HCT116 (cell line): ENCODE measurements around the gene ABCA9. TPM values are rescaled to one million over a fixed set of nuclear protein-coding genes. Genes with fewer than 3 reads are reported as not detected.

Experiments used
- ATAC-seq: fragments of 200-7000 bp; cut with Tn5 transposase; 2 replicates; pipeline ENCODE4 v1.9.1; 2020; ENCODE audit warnings: mild to moderate bottlenecking, moderate library complexity
- BruUV-seq: library from RNA; stranded (reverse); fragments of 400-500 nt; replicated peaks from 2 replicates; lab custom pipeline; 2021; lab: Mats Ljungman, UMichigan
- CTCF ChIA-PET: fragments of 300-600 bp; sonication (Branson Sonifier 250); formaldehyde crosslinking; loops from one replicate; lab custom pipeline; 2021; ENCODE audit warnings: antibody characterized with exemption; lab: Charles Lee
- POLR2A ChIA-PET: fragments of 300-600, 350-600 bp; sonication (Branson Sonifier 250); formaldehyde crosslinking; loops from one replicate; lab custom pipeline; 2021; ENCODE audit warnings: antibody characterized with exemption; lab: Charles Lee
- RAD21 ChIA-PET, 2 experiments: fragments of 300-600 bp; sonication (Branson Sonifier 250); formaldehyde crosslinking; loops; one replicate each; lab custom pipeline; 2023; ENCODE audit warnings: low total read pairs in 2 of 2; ENCODE audit not compliant: uncharacterized antibody in 2 of 2, unreplicated experiment in 2 of 2, low non-redundant PET in 1 of 2; lab: Charles Lee
- DNase-seq: peaks from one replicate; pipeline ENCODE4 v3.0.0-alpha.2; 2010; ENCODE audit warnings: low read depth, low spot score
- H2AFZ ChIP-seq: fragments of 200-600 bp; shearing (Covaris generic), sonication (generic); 2 replicates; pipeline ENCODE4 v1.6.1; 2017; ENCODE audit warnings: low read depth, mixed run types, mixed read lengths, antibody characterized with exemption, low read length; ENCODE audit not compliant: poor library complexity, severe bottlenecking
- H3K27ac ChIP-seq: 2 replicates; pipeline ENCODE4 v1.5.1; 2012; ENCODE audit warnings: low read depth, low read length
- H3K27me3 ChIP-seq: fragments of 200-600 bp; sonication (generic); 2 replicates; pipeline ENCODE4 v1.6.1; 2016; ENCODE audit warnings: mixed run types, low read length, mixed read lengths; ENCODE audit not compliant: insufficient read depth
- H3K36me3 ChIP-seq, 2 experiments: fragments of 200-500 bp in 1 of 2; fragments of 200-600 bp in 1 of 2; sonication (Bioruptor generic) in 1 of 2; sonication (generic) in 1 of 2; 2 replicates each; pipeline versions ENCODE4 v1.5.1 to v1.6.1; 2014 to 2016; ENCODE audit warnings: low read length in 2 of 2, inconsistent platforms in 1 of 2, mixed read lengths in 1 of 2, mixed run types in 1 of 2; ENCODE audit not compliant: insufficient read depth in 2 of 2, control insufficient read depth in 1 of 2
- H3K4me1 ChIP-seq, 2 experiments: fragments of 200-600 bp in 1 of 2; sonication (generic) in 1 of 2; 2 replicates each; pipeline versions ENCODE4 v1.5.1 to v1.6.1; 2012 to 2017; ENCODE audit warnings: low read length in 2 of 2, inconsistent platforms in 1 of 2, mild to moderate bottlenecking in 1 of 2, mixed read lengths in 1 of 2, mixed run types in 1 of 2, moderate library complexity in 1 of 2; ENCODE audit not compliant: insufficient read depth in 2 of 2, control insufficient read depth in 1 of 2
- H3K4me2 ChIP-seq: fragments of 200-600 bp; sonication (generic); 2 replicates; pipeline ENCODE4 v1.6.1; 2017; ENCODE audit warnings: mixed run types, low read length, mixed read lengths
- H3K4me3 ChIP-seq, 2 experiments: fragments of 200-600 bp in 1 of 2; sonication (generic) in 1 of 2; replicated peaks in 1 of 2; 2 replicates each; pipeline ENCODE4 v1.5.1; 2011 to 2016; ENCODE audit warnings: low read length in 2 of 2, control low read depth in 1 of 2, low read depth in 1 of 2, mild to moderate bottlenecking in 1 of 2, mixed read lengths in 1 of 2, mixed run types in 1 of 2
- H3K79me2 ChIP-seq: fragments of 200-600 bp; sonication (generic); 2 replicates; pipeline ENCODE4 v1.6.1; 2017; ENCODE audit warnings: mild to moderate bottlenecking, mixed run types, low read length, moderate library complexity, mixed read lengths; ENCODE audit not compliant: insufficient read depth
- H3K9ac ChIP-seq: fragments of 200-600 bp; sonication (generic); 2 replicates; pipeline ENCODE4 v1.6.1; 2016; ENCODE audit warnings: low read length, mixed read lengths
- H3K9me2 ChIP-seq: fragments of 200-600 bp; sonication (generic), shearing (Covaris generic); 2 replicates; pipeline ENCODE4 v1.6.1; 2017; ENCODE audit warnings: mixed run types, mild to moderate bottlenecking, moderate library complexity; ENCODE audit not compliant: insufficient read depth
- H3K9me3 ChIP-seq, 2 experiments: fragments of 200-500 bp in 1 of 2; fragments of 200-600 bp in 1 of 2; sonication (Bioruptor generic) in 1 of 2; sonication (generic) in 1 of 2; 2 replicates each; pipeline ENCODE4 v1.6.1; 2014 to 2017; ENCODE audit warnings: low read length in 2 of 2, mixed read lengths in 2 of 2, inconsistent platforms in 1 of 2, low read depth in 1 of 2, mild to moderate bottlenecking in 1 of 2, mixed run types in 1 of 2, moderate library complexity in 1 of 2; ENCODE audit not compliant: control insufficient read depth in 1 of 2, insufficient read depth in 1 of 2
- H4K20me1 ChIP-seq: fragments of 200-600 bp; sonication (generic), shearing (Covaris generic); 2 replicates; pipeline ENCODE4 v1.6.1; 2017; ENCODE audit warnings: mixed run types, mild to moderate bottlenecking, moderate library complexity; ENCODE audit not compliant: insufficient read depth
- CEBPB ChIP-seq: IDR thresholded peaks from 2 replicates; pipeline ENCODE4 v1.6.1; 2012; ENCODE audit warnings: low read depth
- EZH2 ChIP-seq: fragments of 200-600 bp; sonication (generic); IDR thresholded peaks from 2 replicates; pipeline ENCODE4 v1.6.1; 2017; ENCODE audit warnings: antibody characterized with exemption, mixed run types
- FOSL1 ChIP-seq: IDR thresholded peaks from 2 replicates; pipeline ENCODE4 v1.6.1; 2012; ENCODE audit warnings: low read depth
- POLR2A ChIP-seq: IDR thresholded peaks from 2 replicates; pipeline ENCODE4 v1.7.0; 2011; ENCODE audit warnings: borderline replicate concordance; ENCODE audit not compliant: insufficient read depth, insufficient read length; ENCODE audit errors: extremely low read depth
- POLR2AphosphoS5 ChIP-seq: IDR thresholded peaks from 2 replicates; pipeline ENCODE4 v1.6.1; 2011; ENCODE audit warnings: mild to moderate bottlenecking, low read depth, low read length, moderate library complexity
- SIN3A ChIP-seq: IDR thresholded peaks from 2 replicates; pipeline ENCODE4 v1.6.1; 2012; ENCODE audit warnings: low read depth
- SP1 ChIP-seq: IDR thresholded peaks from 2 replicates; pipeline ENCODE4 v1.6.1; 2012; ENCODE audit warnings: low read depth
- SRF ChIP-seq: IDR thresholded peaks from 2 replicates; pipeline ENCODE4 v1.6.1; 2012; ENCODE audit warnings: low read depth
- intact Hi-C: fragments of 100-400 bp; cut with micrococcal nuclease; formaldehyde crosslinking; loops from 2 replicates; pipeline ENCODE4 v1.10.0; 2022
- total RNA-seq: library from RNA; stranded (reverse); gene quantifications from one replicate; pipeline ENCODE4 v1.2.1, GENCODE V29; 2021; ENCODE audit not compliant: unreplicated experiment
- TF ChIP-seq, protein P1 (sequence below): IDR thresholded peaks from 2 replicates; pipeline ENCODE4 v1.6.1; 2011; ENCODE audit warnings: mild to moderate bottlenecking, low read length, moderate library complexity; ENCODE audit not compliant: insufficient replicate concordance; ENCODE audit errors: extremely low read depth
- TF ChIP-seq, protein P2 (sequence below): IDR thresholded peaks from 2 replicates; pipeline ENCODE4 v1.6.1; 2012; ENCODE audit warnings: low read depth
- TF ChIP-seq, protein P3 (sequence below): IDR thresholded peaks from 2 replicates; pipeline ENCODE4 v1.6.1; 2012
- TF ChIP-seq, protein P4 (sequence below), 3 experiments: fragments of 200-600 bp in 1 of 3; sonication (generic) in 1 of 3; IDR thresholded peaks in 2 of 3; conservative IDR thresholded peaks in 1 of 3; 2 replicates each; pipeline ENCODE4 v1.5.1; 2012 to 2017; ENCODE audit warnings: low read depth in 2 of 3, low read length in 2 of 3, antibody characterized with exemption in 1 of 3, borderline replicate concordance in 1 of 3, control low read depth in 1 of 3, mild to moderate bottlenecking in 1 of 3, mixed read lengths in 1 of 3, mixed run types in 1 of 3, moderate library complexity in 1 of 3; ENCODE audit not compliant: insufficient read depth in 1 of 3

ABCA9 gene
- total RNA-seq, 1 experiment from 2014 or later, result not detected

DNA sequence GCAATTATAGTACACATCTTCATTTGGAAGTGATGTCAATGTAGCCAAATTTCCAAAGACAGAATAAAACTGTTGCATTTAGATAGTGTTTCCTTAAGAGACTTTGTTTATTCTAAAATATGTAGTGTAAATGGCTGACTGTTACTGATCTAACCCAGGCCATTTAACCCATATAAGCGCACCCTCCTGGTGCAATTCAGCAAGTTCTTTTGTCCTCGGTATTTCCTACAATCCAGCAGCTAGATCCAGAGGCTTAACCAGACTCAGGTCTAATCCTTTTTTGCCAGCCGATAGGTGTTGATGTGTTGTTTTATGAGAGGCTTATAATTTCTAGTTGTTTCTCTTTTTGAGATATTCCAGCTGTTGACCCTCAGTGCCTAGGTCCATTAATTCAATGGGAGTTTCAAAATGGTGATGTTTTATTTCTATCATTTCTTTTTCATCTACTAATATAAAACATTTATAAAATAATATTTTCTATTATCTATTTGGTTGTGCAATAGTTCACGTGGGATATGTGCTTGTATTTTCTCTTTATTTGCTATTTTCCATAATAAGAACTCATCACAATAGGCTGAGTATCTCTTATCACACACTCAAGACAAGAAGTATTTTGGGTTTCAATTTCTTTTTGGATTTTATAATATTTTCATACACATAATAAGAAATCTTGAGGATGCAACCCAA, 14.5 kb downstream of the ABCA9 start:
- H3K9me2 ChIP-seq, result no peaks in the 10 kb centered on the region
- no peaks in the 10 kb centered on the region for H3K9me3 ChIP-seq
- no peak overlapping the region for H3K4me3 ChIP-seq
- no peaks in the 10 kb centered on the region for H3K36me3 ChIP-seq
- no peaks in the 10 kb centered on the region for H4K20me1 ChIP-seq
- no peaks in the 10 kb centered on the region for H3K79me2 ChIP-seq
- BruUV-seq, result no TSS peak
- no peak; the same call in 1 of the 2 replicates for ATAC-seq
- CTCF ChIA-PET, result no interaction called here
- H2AFZ ChIP-seq, result no peak overlapping the region
- TF ChIP-seq SRF, result no peak
- TF ChIP-seq SIN3A, result no peak
- TF ChIP-seq, all 23 proteins: peak for 0
- ChIA-PET RAD21 (no interaction called here), POLR2A (no interaction called here)
- H3K4me1 ChIP-seq, result peaks cover 7 to 16% of the 10 kb centered on the region in 2 experiments; a peak in 2 of 4 replicates
- H3K9ac ChIP-seq, result no peak overlapping the region
- H3K27me3 ChIP-seq, result no peaks in the 10 kb centered on the region
- intact Hi-C loops, result no loop called here
- H3K27ac ChIP-seq, result no peak overlapping the region
- no peak overlapping the region for H3K4me2 ChIP-seq
- no peak for DNase-seq

DNA sequence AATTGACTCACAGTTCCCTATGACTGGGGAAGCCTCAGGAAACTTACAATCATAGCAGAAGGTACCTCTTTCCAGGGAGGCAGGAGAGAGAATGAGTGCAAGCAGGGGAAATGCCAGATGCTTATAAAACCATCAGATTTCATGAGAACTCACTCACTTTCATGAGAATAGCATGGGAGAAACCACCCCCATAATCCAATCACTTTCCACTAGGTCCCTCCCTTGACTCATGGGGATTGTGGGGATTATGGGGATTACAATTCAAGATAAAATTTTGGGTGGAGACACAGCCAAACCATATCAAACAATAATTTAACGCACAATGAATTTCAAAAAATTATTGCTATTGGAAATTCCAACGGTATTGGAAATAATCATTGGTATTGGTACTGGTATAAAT, 15.1 kb downstream of the ABCA9 start:
- H3K9ac ChIP-seq, result no peak overlapping the region
- no peaks in the 10 kb centered on the region for H3K9me2 ChIP-seq
- intact Hi-C loops, result no loop called here
- H3K4me3 ChIP-seq, result no peak overlapping the region
- H3K27ac ChIP-seq, result no peak overlapping the region
- no peak for ATAC-seq
- H3K79me2 ChIP-seq, result no peaks in the 10 kb centered on the region
- no peak for DNase-seq
- CTCF ChIA-PET, result no interaction called here
- no peaks in the 10 kb centered on the region for H3K36me3 ChIP-seq
- no peak overlapping the region for H3K4me2 ChIP-seq
- no TSS peak for BruUV-seq
- RAD21 ChIA-PET, result no interaction called here
- H4K20me1 ChIP-seq, result no peaks in the 10 kb centered on the region
- H3K9me3 ChIP-seq, result no peaks in the 10 kb centered on the region
- H3K27me3 ChIP-seq, result no peaks in the 10 kb centered on the region
- H2AFZ ChIP-seq, result no peak overlapping the region
- H3K4me1 ChIP-seq, result peaks cover 7 to 16% of the 10 kb centered on the region in 2 experiments; a peak in 2 of 4 replicates
- POLR2A ChIA-PET, result no interaction called here
- TF ChIP-seq POLR2AphosphoS5, result no peak
- TF ChIP-seq FOSL1, result no peak
- TF ChIP-seq CEBPB, result no peak
- TF ChIP-seq, protein P1, sequence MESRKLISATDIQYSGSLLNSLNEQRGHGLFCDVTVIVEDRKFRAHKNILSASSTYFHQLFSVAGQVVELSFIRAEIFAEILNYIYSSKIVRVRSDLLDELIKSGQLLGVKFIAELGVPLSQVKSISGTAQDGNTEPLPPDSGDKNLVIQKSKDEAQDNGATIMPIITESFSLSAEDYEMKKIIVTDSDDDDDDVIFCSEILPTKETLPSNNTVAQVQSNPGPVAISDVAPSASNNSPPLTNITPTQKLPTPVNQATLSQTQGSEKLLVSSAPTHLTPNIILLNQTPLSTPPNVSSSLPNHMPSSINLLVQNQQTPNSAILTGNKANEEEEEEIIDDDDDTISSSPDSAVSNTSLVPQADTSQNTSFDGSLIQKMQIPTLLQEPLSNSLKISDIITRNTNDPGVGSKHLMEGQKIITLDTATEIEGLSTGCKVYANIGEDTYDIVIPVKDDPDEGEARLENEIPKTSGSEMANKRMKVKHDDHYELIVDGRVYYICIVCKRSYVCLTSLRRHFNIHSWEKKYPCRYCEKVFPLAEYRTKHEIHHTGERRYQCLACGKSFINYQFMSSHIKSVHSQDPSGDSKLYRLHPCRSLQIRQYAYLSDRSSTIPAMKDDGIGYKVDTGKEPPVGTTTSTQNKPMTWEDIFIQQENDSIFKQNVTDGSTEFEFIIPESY, result no peak
- no peak for TF ChIP-seq EZH2
- TF ChIP-seq, protein P2, sequence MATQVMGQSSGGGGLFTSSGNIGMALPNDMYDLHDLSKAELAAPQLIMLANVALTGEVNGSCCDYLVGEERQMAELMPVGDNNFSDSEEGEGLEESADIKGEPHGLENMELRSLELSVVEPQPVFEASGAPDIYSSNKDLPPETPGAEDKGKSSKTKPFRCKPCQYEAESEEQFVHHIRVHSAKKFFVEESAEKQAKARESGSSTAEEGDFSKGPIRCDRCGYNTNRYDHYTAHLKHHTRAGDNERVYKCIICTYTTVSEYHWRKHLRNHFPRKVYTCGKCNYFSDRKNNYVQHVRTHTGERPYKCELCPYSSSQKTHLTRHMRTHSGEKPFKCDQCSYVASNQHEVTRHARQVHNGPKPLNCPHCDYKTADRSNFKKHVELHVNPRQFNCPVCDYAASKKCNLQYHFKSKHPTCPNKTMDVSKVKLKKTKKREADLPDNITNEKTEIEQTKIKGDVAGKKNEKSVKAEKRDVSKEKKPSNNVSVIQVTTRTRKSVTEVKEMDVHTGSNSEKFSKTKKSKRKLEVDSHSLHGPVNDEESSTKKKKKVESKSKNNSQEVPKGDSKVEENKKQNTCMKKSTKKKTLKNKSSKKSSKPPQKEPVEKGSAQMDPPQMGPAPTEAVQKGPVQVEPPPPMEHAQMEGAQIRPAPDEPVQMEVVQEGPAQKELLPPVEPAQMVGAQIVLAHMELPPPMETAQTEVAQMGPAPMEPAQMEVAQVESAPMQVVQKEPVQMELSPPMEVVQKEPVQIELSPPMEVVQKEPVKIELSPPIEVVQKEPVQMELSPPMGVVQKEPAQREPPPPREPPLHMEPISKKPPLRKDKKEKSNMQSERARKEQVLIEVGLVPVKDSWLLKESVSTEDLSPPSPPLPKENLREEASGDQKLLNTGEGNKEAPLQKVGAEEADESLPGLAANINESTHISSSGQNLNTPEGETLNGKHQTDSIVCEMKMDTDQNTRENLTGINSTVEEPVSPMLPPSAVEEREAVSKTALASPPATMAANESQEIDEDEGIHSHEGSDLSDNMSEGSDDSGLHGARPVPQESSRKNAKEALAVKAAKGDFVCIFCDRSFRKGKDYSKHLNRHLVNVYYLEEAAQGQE, result no peak
- TF ChIP-seq SP1, result no peak
- no peak for TF ChIP-seq POLR2A
- TF ChIP-seq, protein P3, sequence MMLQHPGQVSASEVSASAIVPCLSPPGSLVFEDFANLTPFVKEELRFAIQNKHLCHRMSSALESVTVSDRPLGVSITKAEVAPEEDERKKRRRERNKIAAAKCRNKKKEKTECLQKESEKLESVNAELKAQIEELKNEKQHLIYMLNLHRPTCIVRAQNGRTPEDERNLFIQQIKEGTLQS, result no peak
- TF ChIP-seq, protein P4, sequence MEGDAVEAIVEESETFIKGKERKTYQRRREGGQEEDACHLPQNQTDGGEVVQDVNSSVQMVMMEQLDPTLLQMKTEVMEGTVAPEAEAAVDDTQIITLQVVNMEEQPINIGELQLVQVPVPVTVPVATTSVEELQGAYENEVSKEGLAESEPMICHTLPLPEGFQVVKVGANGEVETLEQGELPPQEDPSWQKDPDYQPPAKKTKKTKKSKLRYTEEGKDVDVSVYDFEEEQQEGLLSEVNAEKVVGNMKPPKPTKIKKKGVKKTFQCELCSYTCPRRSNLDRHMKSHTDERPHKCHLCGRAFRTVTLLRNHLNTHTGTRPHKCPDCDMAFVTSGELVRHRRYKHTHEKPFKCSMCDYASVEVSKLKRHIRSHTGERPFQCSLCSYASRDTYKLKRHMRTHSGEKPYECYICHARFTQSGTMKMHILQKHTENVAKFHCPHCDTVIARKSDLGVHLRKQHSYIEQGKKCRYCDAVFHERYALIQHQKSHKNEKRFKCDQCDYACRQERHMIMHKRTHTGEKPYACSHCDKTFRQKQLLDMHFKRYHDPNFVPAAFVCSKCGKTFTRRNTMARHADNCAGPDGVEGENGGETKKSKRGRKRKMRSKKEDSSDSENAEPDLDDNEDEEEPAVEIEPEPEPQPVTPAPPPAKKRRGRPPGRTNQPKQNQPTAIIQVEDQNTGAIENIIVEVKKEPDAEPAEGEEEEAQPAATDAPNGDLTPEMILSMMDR (IDR thresholded peaks at IDR 0.05 in 2 of 3, conservative IDR thresholded peaks at IDR 0.05 in 1 of 3; ENCODE audit: borderline replicate concordance in 1 of 3, insufficient read depth in 1 of 3, low read depth in 2 of 3, low read length in 2 of 3), result no peak
